ENCODE data around the gene MYH9.
"Not testable (repeated sequence)": the region's sequence is repeated elsewhere in the genome, so short reads cannot be mapped to it uniquely, and the experiment has no call there.

MYH9 gene

DNA sequence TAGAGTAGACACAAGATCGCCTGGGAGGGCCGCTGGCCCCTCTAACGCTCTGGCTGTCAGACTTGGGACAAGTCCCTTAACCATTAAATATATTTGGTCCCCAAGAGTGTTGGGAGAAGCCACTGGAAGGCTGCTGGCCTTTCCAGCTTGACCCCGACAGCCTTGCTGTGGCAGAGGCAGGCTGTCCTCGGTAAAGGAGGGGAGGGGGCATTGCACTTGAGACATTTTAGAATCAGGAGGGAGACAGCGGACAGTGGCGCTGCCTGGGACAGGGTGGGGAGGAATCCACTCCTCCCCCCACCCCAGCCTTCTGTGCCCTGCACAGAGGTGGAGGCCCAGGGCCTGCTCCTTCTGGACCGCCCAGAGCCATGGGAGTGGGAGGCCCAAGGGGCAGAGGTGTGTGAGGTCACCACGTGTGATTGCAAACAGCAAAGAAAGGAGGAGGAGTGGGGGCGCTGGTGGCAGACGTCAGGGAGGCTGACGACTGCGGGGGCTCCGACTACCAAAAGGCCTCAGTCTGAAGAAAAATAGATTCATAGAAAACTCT is 105.9 kb downstream of the MYH9 start:
- Histone ChIP-seq H3K4me3 (ENCODE audit: low read length) (no peak overlapping the region), H3K27me3 (replicated peaks; ENCODE audit: control insufficient read depth, insufficient read depth, low read length) (no peaks in the 10 kb centered on the region), H3K9ac (ENCODE audit: low read length) (no peak overlapping the region), H3K9me3 (ENCODE audit: control insufficient read depth, low read length) (no peaks in the 10 kb centered on the region), H3K36me3 (ENCODE audit: control insufficient read depth, insufficient read depth, low read length, severe bottlenecking) (peaks cover 56% of the 10 kb centered on the region), H3K4me1 (ENCODE audit: control insufficient read depth, insufficient read depth, low read length) (peaks cover 31% of the 10 kb centered on the region)
- DNase-seq (ENCODE audit: low read depth): no peak

DNA sequence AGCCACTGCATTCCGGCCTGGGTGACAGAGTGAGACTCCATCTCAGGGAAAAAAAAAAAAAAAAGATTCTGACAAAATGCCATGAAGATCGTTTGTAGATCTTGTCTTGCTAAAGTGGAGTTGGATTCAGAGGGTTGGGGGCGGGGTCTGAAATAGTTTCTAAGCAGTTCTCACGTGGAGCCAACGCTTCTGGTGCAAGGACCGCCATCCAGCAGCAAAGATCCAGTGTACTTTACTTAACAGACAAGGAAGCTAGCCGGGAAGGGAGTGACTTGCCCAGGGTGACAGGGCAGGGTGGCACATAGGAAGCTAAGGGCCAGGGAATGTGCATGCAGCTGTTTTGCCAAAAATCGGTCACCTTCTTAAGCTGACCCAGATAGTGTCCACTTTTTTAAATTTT is 107.4 kb downstream of the MYH9 start:
- Histone ChIP-seq H3K9ac (ENCODE audit: low read length) (no peak overlapping the region), H3K9me3 (ENCODE audit: control insufficient read depth, low read length) (no peaks in the 10 kb centered on the region), H3K4me1 (ENCODE audit: control insufficient read depth, insufficient read depth, low read length) (peaks cover 21% of the 10 kb centered on the region), H3K36me3 (ENCODE audit: control insufficient read depth, insufficient read depth, low read length, severe bottlenecking) (peaks cover 44% of the 10 kb centered on the region), H3K27me3 (replicated peaks; ENCODE audit: control insufficient read depth, insufficient read depth, low read length) (no peaks in the 10 kb centered on the region), H3K4me3 (ENCODE audit: low read length) (no peak overlapping the region)
- DNase-seq (ENCODE audit: low read depth): no peak

DNA sequence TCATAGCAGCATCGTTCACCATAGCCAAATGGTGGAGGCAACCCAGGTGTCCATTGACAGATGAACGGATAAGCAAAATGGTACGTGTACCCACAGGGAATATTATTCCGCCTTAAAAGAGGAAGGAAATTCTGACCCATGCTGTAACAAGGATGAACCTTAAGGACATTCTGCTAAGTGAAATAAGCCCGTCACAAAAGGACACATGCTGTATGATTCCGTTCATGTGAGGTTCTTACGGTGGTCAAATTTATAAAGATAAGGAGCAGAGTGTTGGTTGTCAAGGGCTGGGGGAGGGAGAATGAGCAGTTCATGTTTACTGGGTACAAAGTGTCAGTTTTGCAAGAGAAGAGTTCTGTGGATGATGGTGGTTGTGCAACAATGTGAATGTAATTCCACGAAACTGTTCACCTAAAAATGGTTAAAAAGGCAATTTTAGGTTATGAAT is 108.5 kb downstream of the MYH9 start:
- Histone ChIP-seq H3K36me3 (ENCODE audit: control insufficient read depth, insufficient read depth, low read length, severe bottlenecking) (peaks cover 33% of the 10 kb centered on the region), H3K27me3 (replicated peaks; ENCODE audit: control insufficient read depth, insufficient read depth, low read length) (no peaks in the 10 kb centered on the region), H3K9me3 (ENCODE audit: control insufficient read depth, low read length) (no peaks in the 10 kb centered on the region), H3K4me1 (ENCODE audit: control insufficient read depth, insufficient read depth, low read length) (peaks cover 21% of the 10 kb centered on the region), H3K4me3 (ENCODE audit: low read length) (no peak overlapping the region), H3K9ac (ENCODE audit: low read length) (peak overlapping the region; percentile 59)
- DNase-seq (ENCODE audit: low read depth): peak; percentile 25

DNA sequence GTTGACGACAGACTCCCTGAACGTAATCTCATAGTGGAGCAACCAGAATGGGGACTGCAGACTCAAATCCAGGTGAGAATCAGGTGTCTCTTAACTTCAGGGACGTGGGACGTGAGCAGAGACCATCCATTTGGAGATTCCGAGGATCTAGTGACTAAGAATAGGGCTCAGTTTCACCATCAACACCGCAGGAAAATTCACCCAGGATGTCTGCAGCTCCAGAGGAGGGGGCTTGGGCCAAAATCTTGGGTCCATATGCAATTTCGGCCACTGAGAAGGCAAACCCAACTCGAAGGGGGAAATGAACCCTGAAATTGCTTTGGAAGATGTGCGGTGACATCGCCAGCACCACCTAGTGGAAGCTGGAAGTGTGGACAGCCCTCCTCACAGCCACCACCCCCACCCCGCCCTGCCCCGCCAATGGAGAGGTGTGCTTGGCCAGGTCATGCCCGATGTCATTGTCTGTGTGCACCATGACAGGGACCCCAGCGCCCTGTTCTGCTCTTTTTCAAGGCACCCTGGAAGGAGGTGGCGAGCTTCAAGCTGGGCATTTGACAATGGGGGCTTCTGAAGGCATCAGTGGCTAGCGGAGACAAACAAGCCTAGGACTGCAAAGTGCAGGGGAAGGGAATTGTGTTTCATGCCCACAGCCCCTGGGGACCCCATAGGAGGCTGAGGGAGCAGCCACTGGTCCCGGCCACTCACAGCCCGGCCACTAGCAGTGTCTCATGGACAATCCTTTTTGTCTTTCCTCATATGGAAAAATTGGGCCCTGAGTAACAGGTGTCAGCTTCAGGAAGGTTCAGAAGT is 110.1 kb downstream of the MYH9 start:
- H3K4me1 ChIP-seq (ENCODE audit: control insufficient read depth, insufficient read depth, low read length): peaks cover 21% of the 10 kb centered on the region
- DNase-seq (ENCODE audit: low read depth): peak; percentile 77
- H3K4me3 ChIP-seq (ENCODE audit: low read length): no peak overlapping the region
- H3K36me3 ChIP-seq (ENCODE audit: control insufficient read depth, insufficient read depth, low read length, severe bottlenecking): peaks cover 18% of the 10 kb centered on the region
- H3K9me3 ChIP-seq (ENCODE audit: control insufficient read depth, low read length): no peaks in the 10 kb centered on the region
- no peaks in the 10 kb centered on the region for H3K27me3 ChIP-seq (replicated peaks; ENCODE audit: control insufficient read depth, insufficient read depth, low read length)
- H3K9ac ChIP-seq (ENCODE audit: low read length): peak overlapping the region; percentile 28

DNA sequence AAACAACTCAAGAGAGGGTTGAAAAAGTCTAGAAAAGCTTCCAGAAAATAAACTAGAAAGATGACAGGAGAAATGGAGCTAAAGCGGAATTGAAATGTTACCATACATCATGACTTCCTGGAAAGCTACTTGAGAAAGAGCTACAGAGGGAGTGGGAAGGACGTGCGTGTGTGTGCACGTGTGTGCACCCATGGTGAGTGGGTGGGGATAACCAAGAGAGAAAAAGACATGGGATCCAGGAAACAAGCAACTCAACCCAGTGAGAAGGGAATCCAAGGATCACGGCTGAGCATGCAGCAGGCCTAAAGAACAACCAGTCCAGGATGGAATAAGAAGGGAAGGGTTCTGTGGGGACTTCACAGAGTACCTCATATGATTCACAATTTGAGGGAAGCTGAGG is 113.2 kb downstream of the MYH9 start:
- no peak overlapping the region for H3K4me3 ChIP-seq (ENCODE audit: low read length)
- H3K27me3 ChIP-seq (replicated peaks; ENCODE audit: control insufficient read depth, insufficient read depth, low read length): no peaks in the 10 kb centered on the region
- no peaks in the 10 kb centered on the region for H3K36me3 ChIP-seq (ENCODE audit: control insufficient read depth, insufficient read depth, low read length, severe bottlenecking)
- no peak overlapping the region for H3K9ac ChIP-seq (ENCODE audit: low read length)
- DNase-seq (ENCODE audit: low read depth): no peak
- no peaks in the 10 kb centered on the region for H3K9me3 ChIP-seq (ENCODE audit: control insufficient read depth, low read length)
- H3K4me1 ChIP-seq (ENCODE audit: control insufficient read depth, insufficient read depth, low read length): peaks cover 16% of the 10 kb centered on the region

DNA sequence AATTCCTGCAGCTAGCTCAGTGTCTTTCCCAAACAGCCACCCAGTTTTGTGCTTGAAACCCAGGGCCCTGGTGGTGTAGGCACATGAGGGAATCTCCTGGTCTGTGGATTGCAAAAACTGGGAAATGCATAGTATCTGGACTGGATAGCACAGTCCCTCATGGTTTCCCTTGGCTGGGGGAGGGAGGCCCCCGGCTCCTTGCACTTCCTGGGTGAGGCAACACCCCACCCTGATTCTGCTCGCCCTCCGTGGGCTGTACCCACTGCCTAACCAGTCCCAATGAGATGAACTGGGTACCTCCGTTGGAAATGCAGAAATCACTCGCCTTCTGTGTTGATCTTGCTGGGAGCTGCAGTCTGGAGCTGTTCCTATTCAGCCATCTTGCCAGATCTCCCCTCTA is 115.8 kb downstream of the MYH9 start:
- H3K27me3 ChIP-seq (replicated peaks; ENCODE audit: control insufficient read depth, insufficient read depth, low read length); DNase-seq (ENCODE audit: low read depth); H3K4me3 ChIP-seq (ENCODE audit: low read length); H3K9ac ChIP-seq (ENCODE audit: low read length); H3K36me3 ChIP-seq (ENCODE audit: control insufficient read depth, insufficient read depth, low read length, severe bottlenecking); H3K4me1 ChIP-seq (ENCODE audit: control insufficient read depth, insufficient read depth, low read length); H3K9me3 ChIP-seq (ENCODE audit: control insufficient read depth, low read length): not testable (repeated sequence)

DNA sequence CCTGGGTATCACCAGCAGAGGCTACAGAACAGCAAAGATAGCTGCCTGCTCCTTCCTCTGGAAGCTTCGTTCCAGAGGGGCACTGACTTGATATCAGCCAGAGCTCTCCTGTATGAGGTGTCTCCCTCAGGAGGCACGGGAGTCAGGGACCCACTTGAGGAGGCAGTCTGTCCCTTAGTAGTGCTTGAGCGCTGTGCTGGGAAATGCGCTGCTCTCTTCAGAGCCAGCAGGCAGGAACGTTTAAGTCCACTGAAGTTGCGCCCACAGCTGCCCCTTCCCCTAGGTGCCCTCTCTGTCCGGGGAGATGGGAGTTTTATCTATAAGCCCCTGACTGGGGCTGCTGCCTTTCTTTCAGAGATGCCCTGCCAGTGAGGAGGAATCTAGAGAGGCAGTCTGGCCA is 116.5 kb downstream of the MYH9 start:
- not testable (repeated sequence) for H3K36me3 ChIP-seq (ENCODE audit: control insufficient read depth, insufficient read depth, low read length, severe bottlenecking); H3K9me3 ChIP-seq (ENCODE audit: control insufficient read depth, low read length); H3K27me3 ChIP-seq (replicated peaks; ENCODE audit: control insufficient read depth, insufficient read depth, low read length); H3K4me1 ChIP-seq (ENCODE audit: control insufficient read depth, insufficient read depth, low read length); H3K4me3 ChIP-seq (ENCODE audit: low read length); DNase-seq (ENCODE audit: low read depth); H3K9ac ChIP-seq (ENCODE audit: low read length)

DNA sequence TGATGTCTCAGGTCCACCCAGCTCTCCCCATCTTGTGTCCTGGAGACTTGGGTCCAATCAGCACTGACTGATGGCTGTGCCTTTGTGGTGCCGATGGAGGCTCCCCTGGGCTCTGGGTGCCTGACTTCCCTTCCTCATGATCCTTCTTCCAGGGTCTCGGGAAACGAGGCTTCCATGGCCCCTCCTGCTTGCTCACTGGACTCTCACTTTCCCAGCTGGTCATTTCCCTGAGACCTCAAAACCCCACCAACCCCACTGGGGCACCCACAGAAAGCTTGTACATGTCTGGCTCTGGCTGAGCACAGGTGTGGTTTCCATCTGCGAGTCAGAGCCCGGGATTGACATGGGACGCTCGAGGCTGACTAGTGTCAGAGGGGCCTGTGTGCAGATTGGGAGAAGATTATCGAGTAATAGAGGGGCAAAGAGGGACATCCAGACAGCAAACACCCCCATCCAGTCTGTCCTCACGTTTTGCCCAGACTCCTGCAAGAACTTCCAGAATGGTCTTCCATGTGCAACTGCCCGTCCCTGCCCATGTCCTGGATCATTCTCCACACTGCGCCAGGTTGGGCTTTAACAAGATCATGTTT is 119.8 kb downstream of the MYH9 start:
- no peak overlapping the region for H3K9ac ChIP-seq (ENCODE audit: low read length)
- H3K4me1 ChIP-seq (ENCODE audit: control insufficient read depth, insufficient read depth, low read length): peaks cover 14% of the 10 kb centered on the region
- DNase-seq (ENCODE audit: low read depth): no peak

DNA sequence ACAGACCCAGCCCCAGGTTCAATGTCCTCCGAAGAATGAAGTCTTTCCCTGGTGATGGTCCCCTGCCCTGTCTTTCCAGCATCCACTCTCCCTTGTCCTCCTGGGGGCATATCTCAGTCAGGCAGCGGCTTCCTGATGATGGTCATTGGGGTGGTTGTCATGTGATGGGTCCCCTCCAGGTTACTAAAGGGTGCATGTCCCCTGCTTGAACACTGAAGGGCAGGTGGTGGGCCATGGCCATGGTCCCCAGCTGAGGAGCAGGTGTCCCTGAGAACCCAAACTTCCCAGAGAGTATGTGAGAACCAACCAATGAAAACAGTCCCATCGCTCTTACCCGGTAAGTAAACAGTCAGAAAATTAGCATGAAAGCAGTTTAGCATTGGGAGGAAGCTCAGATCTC is 120.7 kb downstream of the MYH9 start:
- no peak overlapping the region for H3K4me3 ChIP-seq (ENCODE audit: low read length)
- no peaks in the 10 kb centered on the region for H3K27me3 ChIP-seq (replicated peaks; ENCODE audit: control insufficient read depth, insufficient read depth, low read length)
- peaks cover 3% of the 10 kb centered on the region for H3K36me3 ChIP-seq (ENCODE audit: control insufficient read depth, insufficient read depth, low read length, severe bottlenecking)
- H3K4me1 ChIP-seq (ENCODE audit: control insufficient read depth, insufficient read depth, low read length): peaks cover 21% of the 10 kb centered on the region
- H3K9me3 ChIP-seq (ENCODE audit: control insufficient read depth, low read length): no peaks in the 10 kb centered on the region
- DNase-seq (ENCODE audit: low read depth): no peak
- H3K9ac ChIP-seq (ENCODE audit: low read length): no peak overlapping the region

More for the DNA sequence above, 119.8 kb downstream of the MYH9 start:
- H3K36me3 ChIP-seq (ENCODE audit: control insufficient read depth, insufficient read depth, low read length, severe bottlenecking): peaks cover 3% of the 10 kb centered on the region
- no peaks in the 10 kb centered on the region for H3K27me3 ChIP-seq (replicated peaks; ENCODE audit: control insufficient read depth, insufficient read depth, low read length)
- no peak overlapping the region for H3K4me3 ChIP-seq (ENCODE audit: low read length)
- H3K9me3 ChIP-seq (ENCODE audit: control insufficient read depth, low read length): no peaks in the 10 kb centered on the region

DNA sequence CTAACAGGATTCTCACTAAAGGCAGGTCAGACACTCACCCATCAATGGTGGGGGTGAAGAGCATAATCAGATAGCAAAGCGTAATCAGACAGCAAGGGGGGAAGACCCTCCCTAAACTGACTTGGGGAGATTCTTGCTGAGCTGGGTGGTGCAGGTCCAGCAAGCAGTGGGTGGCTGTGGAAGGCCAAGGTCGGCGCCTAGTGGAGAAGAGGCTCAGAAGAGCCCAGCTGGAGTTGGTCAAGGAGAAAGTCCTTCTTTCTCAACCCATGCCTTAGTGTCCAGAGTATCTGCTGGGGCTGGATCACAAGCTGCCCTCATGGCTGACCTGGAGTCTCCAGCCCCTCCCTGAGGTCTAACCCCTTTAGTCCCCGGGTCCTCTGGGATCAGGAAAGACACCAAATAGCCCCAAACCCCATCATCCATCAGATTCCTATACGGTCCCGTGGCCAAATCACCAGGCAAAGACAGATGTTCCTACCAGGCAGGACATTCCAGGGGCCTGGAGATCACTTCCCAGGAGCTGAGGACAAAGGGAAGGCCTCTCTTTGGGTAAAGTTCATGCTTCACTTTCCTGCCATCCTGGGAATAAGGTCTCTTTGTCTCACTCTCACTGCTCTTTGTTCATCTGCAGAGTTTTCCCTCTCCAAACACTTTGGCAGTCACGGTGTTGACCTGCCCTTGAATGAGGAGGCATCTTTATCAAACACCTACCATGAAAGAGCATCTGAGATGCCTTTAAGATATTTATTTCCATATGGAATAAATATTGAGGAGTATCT is 123.7 kb downstream of the MYH9 start:
- not testable (repeated sequence) for DNase-seq (ENCODE audit: low read depth); H3K36me3 ChIP-seq (ENCODE audit: control insufficient read depth, insufficient read depth, low read length, severe bottlenecking); H3K27me3 ChIP-seq (replicated peaks; ENCODE audit: control insufficient read depth, insufficient read depth, low read length); H3K4me3 ChIP-seq (ENCODE audit: low read length); H3K9me3 ChIP-seq (ENCODE audit: control insufficient read depth, low read length)
- peaks cover 32% of the 10 kb centered on the region for H3K4me1 ChIP-seq (ENCODE audit: control insufficient read depth, insufficient read depth, low read length)
- H3K9ac ChIP-seq (ENCODE audit: low read length): peak overlapping the region; percentile 20

DNA sequence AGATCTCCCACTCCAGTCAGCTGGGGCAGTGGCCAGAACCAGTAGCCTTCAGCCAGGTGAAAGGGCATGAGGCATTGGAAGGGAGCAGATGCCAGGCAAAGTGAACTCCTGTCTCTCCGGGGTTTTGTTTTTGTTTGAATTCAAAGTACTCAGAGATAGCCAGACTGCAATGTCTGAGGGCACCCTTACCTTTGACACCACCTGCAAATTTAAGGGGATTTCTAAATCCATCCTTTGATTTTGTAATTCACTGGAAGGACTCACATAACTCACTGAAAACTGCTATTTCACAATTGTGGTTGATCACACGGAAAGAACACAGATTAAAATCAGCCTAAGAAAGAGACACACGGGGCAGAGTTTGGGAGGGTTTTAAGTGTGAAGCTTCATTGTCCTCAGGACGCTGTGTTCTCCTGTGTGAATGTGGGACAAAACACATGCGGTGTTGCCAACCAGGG is 124.5 kb downstream of the MYH9 start:
- H3K9me3 ChIP-seq (ENCODE audit: control insufficient read depth, low read length); H3K36me3 ChIP-seq (ENCODE audit: control insufficient read depth, insufficient read depth, low read length, severe bottlenecking); H3K4me3 ChIP-seq (ENCODE audit: low read length); H3K27me3 ChIP-seq (replicated peaks; ENCODE audit: control insufficient read depth, insufficient read depth, low read length): not testable (repeated sequence)
- Histone ChIP-seq H3K4me1 (ENCODE audit: control insufficient read depth, insufficient read depth, low read length) (peaks cover 41% of the 10 kb centered on the region), H3K9ac (ENCODE audit: low read length) (peak overlapping the region; percentile 20)
- peak; percentile 83 for DNase-seq (ENCODE audit: low read depth)
